SK-N-SH (cell line): Measurements from ENCODE around the gene WNT2. TPM values are rescaled to one million over a fixed set of nuclear protein-coding genes. Genes with fewer than 3 reads are reported as not detected.
A peak's percentile ranks its signal among the peaks of the same experiment; 100 is the strongest.

ENCODE experiments used
- CTCF ChIA-PET: fragments of 300-600, 350-600 bp; formaldehyde crosslinking; extraction: SDS; loops from one replicate; lab custom pipeline; 2021; lab: Yijun Ruan, JAX
- POLR2A ChIA-PET: fragments of 350-600 bp; sonication (Branson Sonifier 250); formaldehyde crosslinking; extraction: SDS; loops from one replicate; lab custom pipeline; 2020; ENCODE audit warnings: antibody characterized with exemption, inconsistent platforms; lab: Yijun Ruan, JAX
- DNase-seq: peaks from one replicate; pipeline ENCODE4 v3.0.0; 2012
- H2AFZ ChIP-seq: fragments of 200-600 bp; sonication (generic); 2 replicates; pipeline ENCODE4 v1.8.1; 2016; ENCODE audit warnings: antibody characterized with exemption, mild to moderate bottlenecking, low read depth
- H3F3A ChIP-seq: fragments of 200-600 bp; sonication (generic); replicated peaks from 2 replicates; pipeline ENCODE3; 2016; ENCODE audit warnings: antibody characterized with exemption, mild to moderate bottlenecking; ENCODE audit not compliant: insufficient read depth
- H3K27ac ChIP-seq, 2 experiments: fragments of 200-500 bp in 1 of 2; fragments of 200-600 bp in 1 of 2; sonication (Bioruptor generic) in 1 of 2; sonication (generic), shearing (Covaris generic) in 1 of 2; 2 replicates each; pipeline versions ENCODE4 v1.5.1 to v1.6.1; 2014 to 2016; ENCODE audit warnings: low read depth in 2 of 2, inconsistent platforms in 1 of 2, low read length in 1 of 2, mild to moderate bottlenecking in 1 of 2, mixed read lengths in 1 of 2
- H3K27me3 ChIP-seq: fragments of 200-600 bp; sonication (generic), shearing (Covaris generic); 2 replicates; pipeline ENCODE4 v1.6.1; 2016; ENCODE audit warnings: mixed run types; ENCODE audit not compliant: insufficient read depth
- H3K36me3 ChIP-seq, 2 experiments: fragments of 200-500 bp in 1 of 2; fragments of 200-600 bp in 1 of 2; sonication (Bioruptor generic) in 1 of 2; sonication (generic) in 1 of 2; replicated peaks in 1 of 2; 2 replicates each; pipeline versions ENCODE3 to v1.5.1; 2014 to 2016; ENCODE audit warnings: low read length in 1 of 2, mild to moderate bottlenecking in 1 of 2; ENCODE audit not compliant: insufficient read depth in 2 of 2, control insufficient read depth in 1 of 2
- H3K4me1 ChIP-seq, 2 experiments: fragments of 200-500 bp in 1 of 2; fragments of 200-600 bp in 1 of 2; sonication (Bioruptor generic) in 1 of 2; sonication (generic), shearing (Covaris generic) in 1 of 2; 2 replicates each; pipeline versions ENCODE4 v1.5.1 to v1.6.1; 2014 to 2016; ENCODE audit warnings: low read depth in 1 of 2, low read length in 1 of 2, mixed run types in 1 of 2; ENCODE audit not compliant: insufficient read depth in 2 of 2, control insufficient read depth in 1 of 2
- H3K4me2 ChIP-seq: fragments of 200-600 bp; sonication (generic), shearing (Covaris generic); 2 replicates; pipeline ENCODE4 v1.6.1; 2017; ENCODE audit warnings: mixed run types
- H3K4me3 ChIP-seq, 2 experiments: fragments of 200-500 bp in 1 of 2; fragments of 200-600 bp in 1 of 2; sonication (Bioruptor generic) in 1 of 2; sonication (generic), shearing (Covaris generic) in 1 of 2; 2 replicates each; pipeline versions ENCODE4 v1.5.1 to v1.8.1; 2014 to 2016; ENCODE audit warnings: low read depth in 2 of 2, inconsistent platforms in 1 of 2, low read length in 1 of 2, mild to moderate bottlenecking in 1 of 2, mixed read lengths in 1 of 2, moderate library complexity in 1 of 2
- H3K79me2 ChIP-seq: fragments of 200-600 bp; sonication (generic); 2 replicates; pipeline ENCODE4 v1.8.1; 2017; ENCODE audit warnings: mild to moderate bottlenecking; ENCODE audit not compliant: insufficient read depth
- H3K9ac ChIP-seq: fragments of 200-600 bp; sonication (generic); 2 replicates; pipeline ENCODE4 v1.6.1; 2017; ENCODE audit warnings: mixed run types
- H3K9me2 ChIP-seq: fragments of 200-600 bp; sonication (generic); 2 replicates; pipeline ENCODE4 v1.6.1; 2017; ENCODE audit warnings: mixed run types
- H3K9me3 ChIP-seq: fragments of 200-600 bp; sonication (generic); 2 replicates; pipeline ENCODE4 v1.6.1; 2017; ENCODE audit warnings: mixed run types, mild to moderate bottlenecking, moderate library complexity
- H4K20me1 ChIP-seq: fragments of 200-600 bp; sonication (generic); 2 replicates; pipeline ENCODE4 v1.6.1; 2017; ENCODE audit warnings: mild to moderate bottlenecking, mixed run types; ENCODE audit not compliant: insufficient read depth
- CHD2 ChIP-seq: fragments of 150-350 bp; IDR thresholded peaks from 2 replicates; pipeline ENCODE4 v1.6.1; 2018; ENCODE audit warnings: low read length; ENCODE audit not compliant: partially characterized antibody
- ELF1 ChIP-seq: IDR thresholded peaks from 2 replicates; pipeline ENCODE4 v1.4.0; 2012
- EP300 ChIP-seq, 2 experiments: IDR thresholded peaks; 2 replicates each; pipeline versions ENCODE4 v1.4.0 to v1.6.1; 2012; ENCODE audit warnings: borderline replicate concordance in 1 of 2, low read depth in 1 of 2, low read length in 1 of 2
- FOSL2 ChIP-seq: IDR thresholded peaks from 2 replicates; pipeline ENCODE4 v1.4.0; 2012; ENCODE audit warnings: low read depth, mild to moderate bottlenecking, moderate library complexity, borderline replicate concordance
- FOXM1 ChIP-seq: IDR thresholded peaks from 2 replicates; pipeline ENCODE4 v1.4.0; 2012; ENCODE audit warnings: low read depth, mild to moderate bottlenecking
- GABPA ChIP-seq: IDR thresholded peaks from 2 replicates; pipeline ENCODE4 v1.4.0; 2012; ENCODE audit warnings: low read depth, mild to moderate bottlenecking
- JUND ChIP-seq: IDR thresholded peaks from 2 replicates; pipeline ENCODE4 v1.4.0; 2012
- MXI1 ChIP-seq: IDR thresholded peaks from 2 replicates; pipeline ENCODE4 v1.6.1; 2012; ENCODE audit warnings: mild to moderate bottlenecking, low read depth, low read length, improper control_type of control experiment
- NFIC ChIP-seq: IDR thresholded peaks from 2 replicates; pipeline ENCODE4 v1.4.0; 2012; ENCODE audit warnings: borderline replicate concordance
- RCOR1 ChIP-seq: fragments of 150-350 bp; IDR thresholded peaks from 2 replicates; pipeline ENCODE4 v1.6.1; 2017; ENCODE audit warnings: antibody characterized with exemption, low read length
- RFX5 ChIP-seq: IDR thresholded peaks from 2 replicates; pipeline ENCODE4 v1.6.1; 2012; ENCODE audit warnings: mild to moderate bottlenecking, improper control_type of control experiment, low read length
- SIN3A ChIP-seq: IDR thresholded peaks from 2 replicates; pipeline ENCODE4 v1.6.1; 2012; ENCODE audit warnings: low read depth, mild to moderate bottlenecking, low read length, moderate library complexity, borderline replicate concordance
- TAF1 ChIP-seq: IDR thresholded peaks from 2 replicates; pipeline ENCODE4 v1.6.1; 2012; ENCODE audit warnings: low read depth, mild to moderate bottlenecking, low read length, moderate library complexity, borderline replicate concordance
- TCF12 ChIP-seq: IDR thresholded peaks from 2 replicates; pipeline ENCODE4 v1.4.0; 2012
- TEAD4 ChIP-seq: IDR thresholded peaks from 2 replicates; pipeline ENCODE4 v1.4.0; 2012; ENCODE audit warnings: mild to moderate bottlenecking, borderline replicate concordance; ENCODE audit not compliant: insufficient read depth
- YY1 ChIP-seq: IDR thresholded peaks from 2 replicates; pipeline ENCODE4 v1.4.0; 2012; ENCODE audit warnings: low read depth, mild to moderate bottlenecking
- WGBS: methylation state at CpG from one replicate; pipeline ENCODE4 v1.1.6; 2017; ENCODE audit warnings: low lambda C conversion rate; 5-methylcytosine and 5-hydroxymethylcytosine counted together
- polyA plus RNA-seq, 3 experiments: library from polyadenylated mRNA; depleted of rRNA; stranded (reverse); fragments of >200 nt; gene quantifications; 2 replicates each; pipeline ENCODE4 v1.2.3, GENCODE V29; 2012
- TF ChIP-seq, protein P1 (sequence below): IDR thresholded peaks from 2 replicates; pipeline ENCODE4 v1.4.0; 2012; ENCODE audit warnings: low read depth
- TF ChIP-seq, protein P2 (sequence below): fragments of 150-350 bp; IDR thresholded peaks from 2 replicates; pipeline ENCODE4 v1.6.1; 2016; ENCODE audit warnings: mild to moderate bottlenecking, low read depth, low read length
- TF ChIP-seq, protein P3 (sequence below): IDR thresholded peaks from 2 replicates; pipeline ENCODE4 v1.4.0; 2012; ENCODE audit warnings: low read depth, borderline replicate concordance
- TF ChIP-seq, protein P4 (sequence below): IDR thresholded peaks from 2 replicates; pipeline ENCODE4 v1.6.1; 2012; ENCODE audit warnings: mild to moderate bottlenecking, low read depth, low read length, moderate library complexity
- TF ChIP-seq, protein P5 (sequence below): fragments of 150-350 bp; IDR thresholded peaks from 2 replicates; pipeline ENCODE4 v1.6.1; 2017; ENCODE audit warnings: antibody characterized with exemption, low read length, low read depth, borderline replicate concordance
- TF ChIP-seq, protein P6 (sequence below): IDR thresholded peaks from 2 replicates; pipeline ENCODE4 v1.4.0; 2012; ENCODE audit warnings: low read depth, borderline replicate concordance

The WNT2 gene
- polyA plus RNA-seq, 1 of the 3 experiments (the other 2 are of a cell fraction), result not detected

DNA sequence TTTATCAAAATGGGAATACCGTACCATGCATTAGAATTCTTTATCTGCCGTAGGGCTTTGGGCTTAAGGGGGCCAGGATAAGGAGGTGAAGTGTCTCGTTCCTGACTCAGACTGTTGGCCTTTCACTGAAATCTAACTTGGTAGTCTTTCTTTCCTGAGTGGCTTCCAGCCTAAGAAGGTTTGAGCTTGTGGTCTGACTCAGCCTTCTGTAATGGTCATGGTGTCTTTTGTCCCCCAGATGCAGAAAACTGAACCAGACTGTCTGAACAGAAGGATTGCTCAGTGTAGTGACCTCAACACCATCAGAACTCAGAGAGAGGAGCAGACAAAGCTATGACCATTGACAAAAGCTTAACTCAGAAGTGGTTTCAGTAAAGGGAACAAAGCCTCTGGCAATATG, 39.5 kb downstream of the WNT2 start (continued):
- TF ChIP-seq JUND (peak; percentile 34; the same call in 1 of the 2 replicates), FOSL2 (peak; percentile 70; the same call in 1 of the 2 replicates), EP300 (IDR thresholded peaks at IDR 0.05; ENCODE audit: borderline replicate concordance in 1 of 2, low read depth in 1 of 2, low read length in 1 of 2) (peak in 1 of 2 experiments; percentile 40; a peak in 1 of 4 replicates), ELF1 (no peak), FOXM1 (no peak), GABPA (no peak), TEAD4 (no peak), RCOR1 (no peak), CHD2 (no peak)
- TF ChIP-seq, protein P1, sequence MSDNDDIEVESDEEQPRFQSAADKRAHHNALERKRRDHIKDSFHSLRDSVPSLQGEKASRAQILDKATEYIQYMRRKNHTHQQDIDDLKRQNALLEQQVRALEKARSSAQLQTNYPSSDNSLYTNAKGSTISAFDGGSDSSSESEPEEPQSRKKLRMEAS, result no peak

DNA sequence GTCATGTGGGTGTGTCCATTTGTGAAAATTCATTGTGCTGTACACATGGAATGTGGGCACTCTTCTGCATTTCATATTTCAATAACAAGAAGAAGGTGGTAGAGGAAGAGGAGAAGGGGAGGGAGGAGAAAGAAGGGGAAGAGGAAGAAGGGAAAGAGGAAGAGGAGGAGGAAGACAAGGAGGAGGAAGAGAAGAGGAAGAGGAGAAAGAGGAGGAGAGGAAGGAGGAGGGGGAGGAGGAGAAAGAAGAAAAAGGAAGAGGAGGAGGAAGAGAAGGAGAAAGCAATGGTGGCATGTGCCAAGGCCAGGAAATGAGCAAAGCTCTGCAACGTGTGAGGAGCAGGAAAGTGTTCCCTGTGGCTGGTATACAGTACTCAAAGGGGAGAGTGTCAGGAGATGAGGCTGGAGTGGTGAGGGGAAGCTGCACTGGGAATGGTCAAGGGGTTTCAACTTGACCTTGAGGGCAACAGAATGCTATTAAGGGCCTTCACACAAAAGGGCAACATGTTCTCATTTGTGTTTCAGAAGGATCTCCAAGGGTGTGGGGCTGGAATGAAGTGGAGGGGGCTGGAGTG, 40.5 kb downstream of the WNT2 start:
- H3K4me2 ChIP-seq, result no peak overlapping the region
- no peaks in the 10 kb centered on the region for H3K79me2 ChIP-seq
- no peaks in the 10 kb centered on the region for H3K4me1 ChIP-seq
- H3K27me3 ChIP-seq, result no peaks in the 10 kb centered on the region
- CTCF ChIA-PET, result no interaction called here
- H4K20me1 ChIP-seq, result no peaks in the 10 kb centered on the region
- H3K36me3 ChIP-seq, result no peaks in the 10 kb centered on the region
- H3K4me3 ChIP-seq, result no peak overlapping the region
- DNase-seq, result no peak
- no peaks in the 10 kb centered on the region for H3K9me2 ChIP-seq
- H3K27ac ChIP-seq, result no peak overlapping the region
- WGBS, result 42% methylated on average over 1 of the region's 1 CpG
- H3F3A ChIP-seq, result no peaks in the 10 kb centered on the region
- POLR2A ChIA-PET, result no interaction called here
- no peak overlapping the region for H2AFZ ChIP-seq
- no peak overlapping the region for H3K9ac ChIP-seq
- H3K9me3 ChIP-seq, result no peaks in the 10 kb centered on the region
- TF ChIP-seq, protein P2, sequence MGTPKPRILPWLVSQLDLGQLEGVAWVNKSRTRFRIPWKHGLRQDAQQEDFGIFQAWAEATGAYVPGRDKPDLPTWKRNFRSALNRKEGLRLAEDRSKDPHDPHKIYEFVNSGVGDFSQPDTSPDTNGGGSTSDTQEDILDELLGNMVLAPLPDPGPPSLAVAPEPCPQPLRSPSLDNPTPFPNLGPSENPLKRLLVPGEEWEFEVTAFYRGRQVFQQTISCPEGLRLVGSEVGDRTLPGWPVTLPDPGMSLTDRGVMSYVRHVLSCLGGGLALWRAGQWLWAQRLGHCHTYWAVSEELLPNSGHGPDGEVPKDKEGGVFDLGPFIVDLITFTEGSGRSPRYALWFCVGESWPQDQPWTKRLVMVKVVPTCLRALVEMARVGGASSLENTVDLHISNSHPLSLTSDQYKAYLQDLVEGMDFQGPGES, result no peak
- TF ChIP-seq SIN3A (no peak), NFIC (no peak), EP300 (IDR thresholded peaks at IDR 0.05; ENCODE audit: borderline replicate concordance in 1 of 2, low read depth in 1 of 2, low read length in 1 of 2) (no peak), GABPA (no peak), RFX5 (no peak), TAF1 (no peak), FOSL2 (no peak), TCF12 (no peak), FOXM1 (no peak), YY1 (no peak), MXI1 (no peak)
- TF ChIP-seq, protein P3, sequence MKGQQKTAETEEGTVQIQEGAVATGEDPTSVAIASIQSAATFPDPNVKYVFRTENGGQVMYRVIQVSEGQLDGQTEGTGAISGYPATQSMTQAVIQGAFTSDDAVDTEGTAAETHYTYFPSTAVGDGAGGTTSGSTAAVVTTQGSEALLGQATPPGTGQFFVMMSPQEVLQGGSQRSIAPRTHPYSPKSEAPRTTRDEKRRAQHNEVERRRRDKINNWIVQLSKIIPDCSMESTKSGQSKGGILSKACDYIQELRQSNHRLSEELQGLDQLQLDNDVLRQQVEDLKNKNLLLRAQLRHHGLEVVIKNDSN, result no peak
- TF ChIP-seq, protein P4, sequence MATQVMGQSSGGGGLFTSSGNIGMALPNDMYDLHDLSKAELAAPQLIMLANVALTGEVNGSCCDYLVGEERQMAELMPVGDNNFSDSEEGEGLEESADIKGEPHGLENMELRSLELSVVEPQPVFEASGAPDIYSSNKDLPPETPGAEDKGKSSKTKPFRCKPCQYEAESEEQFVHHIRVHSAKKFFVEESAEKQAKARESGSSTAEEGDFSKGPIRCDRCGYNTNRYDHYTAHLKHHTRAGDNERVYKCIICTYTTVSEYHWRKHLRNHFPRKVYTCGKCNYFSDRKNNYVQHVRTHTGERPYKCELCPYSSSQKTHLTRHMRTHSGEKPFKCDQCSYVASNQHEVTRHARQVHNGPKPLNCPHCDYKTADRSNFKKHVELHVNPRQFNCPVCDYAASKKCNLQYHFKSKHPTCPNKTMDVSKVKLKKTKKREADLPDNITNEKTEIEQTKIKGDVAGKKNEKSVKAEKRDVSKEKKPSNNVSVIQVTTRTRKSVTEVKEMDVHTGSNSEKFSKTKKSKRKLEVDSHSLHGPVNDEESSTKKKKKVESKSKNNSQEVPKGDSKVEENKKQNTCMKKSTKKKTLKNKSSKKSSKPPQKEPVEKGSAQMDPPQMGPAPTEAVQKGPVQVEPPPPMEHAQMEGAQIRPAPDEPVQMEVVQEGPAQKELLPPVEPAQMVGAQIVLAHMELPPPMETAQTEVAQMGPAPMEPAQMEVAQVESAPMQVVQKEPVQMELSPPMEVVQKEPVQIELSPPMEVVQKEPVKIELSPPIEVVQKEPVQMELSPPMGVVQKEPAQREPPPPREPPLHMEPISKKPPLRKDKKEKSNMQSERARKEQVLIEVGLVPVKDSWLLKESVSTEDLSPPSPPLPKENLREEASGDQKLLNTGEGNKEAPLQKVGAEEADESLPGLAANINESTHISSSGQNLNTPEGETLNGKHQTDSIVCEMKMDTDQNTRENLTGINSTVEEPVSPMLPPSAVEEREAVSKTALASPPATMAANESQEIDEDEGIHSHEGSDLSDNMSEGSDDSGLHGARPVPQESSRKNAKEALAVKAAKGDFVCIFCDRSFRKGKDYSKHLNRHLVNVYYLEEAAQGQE, result no peak
- TF ChIP-seq, protein P5, sequence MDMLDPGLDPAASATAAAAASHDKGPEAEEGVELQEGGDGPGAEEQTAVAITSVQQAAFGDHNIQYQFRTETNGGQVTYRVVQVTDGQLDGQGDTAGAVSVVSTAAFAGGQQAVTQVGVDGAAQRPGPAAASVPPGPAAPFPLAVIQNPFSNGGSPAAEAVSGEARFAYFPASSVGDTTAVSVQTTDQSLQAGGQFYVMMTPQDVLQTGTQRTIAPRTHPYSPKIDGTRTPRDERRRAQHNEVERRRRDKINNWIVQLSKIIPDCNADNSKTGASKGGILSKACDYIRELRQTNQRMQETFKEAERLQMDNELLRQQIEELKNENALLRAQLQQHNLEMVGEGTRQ, result no peak
- TF ChIP-seq, protein P6, sequence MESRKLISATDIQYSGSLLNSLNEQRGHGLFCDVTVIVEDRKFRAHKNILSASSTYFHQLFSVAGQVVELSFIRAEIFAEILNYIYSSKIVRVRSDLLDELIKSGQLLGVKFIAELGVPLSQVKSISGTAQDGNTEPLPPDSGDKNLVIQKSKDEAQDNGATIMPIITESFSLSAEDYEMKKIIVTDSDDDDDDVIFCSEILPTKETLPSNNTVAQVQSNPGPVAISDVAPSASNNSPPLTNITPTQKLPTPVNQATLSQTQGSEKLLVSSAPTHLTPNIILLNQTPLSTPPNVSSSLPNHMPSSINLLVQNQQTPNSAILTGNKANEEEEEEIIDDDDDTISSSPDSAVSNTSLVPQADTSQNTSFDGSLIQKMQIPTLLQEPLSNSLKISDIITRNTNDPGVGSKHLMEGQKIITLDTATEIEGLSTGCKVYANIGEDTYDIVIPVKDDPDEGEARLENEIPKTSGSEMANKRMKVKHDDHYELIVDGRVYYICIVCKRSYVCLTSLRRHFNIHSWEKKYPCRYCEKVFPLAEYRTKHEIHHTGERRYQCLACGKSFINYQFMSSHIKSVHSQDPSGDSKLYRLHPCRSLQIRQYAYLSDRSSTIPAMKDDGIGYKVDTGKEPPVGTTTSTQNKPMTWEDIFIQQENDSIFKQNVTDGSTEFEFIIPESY, result no peak
